Astrocyte (in vitro differentiated cells and primary cell): Measurements from ENCODE around the gene STK24. TPM values are rescaled to one million over a fixed set of nuclear protein-coding genes. Genes with fewer than 3 reads are reported as not detected.

Experiments used
- DNase-seq: peaks from one replicate; pipeline ENCODE4 v3.0.0-alpha.2; 2010; ENCODE audit warnings: low read depth
- FAIRE-seq: peaks from 2 replicates; lab custom pipeline; 2011; peaks lifted over from hg19 to GRCh38; lab: Jason Lieb, UNC
- H2AFZ ChIP-seq: 2 replicates; pipeline ENCODE4 v1.6.0; 2012; ENCODE audit warnings: low read depth, low read length, inconsistent platforms
- H3K27ac ChIP-seq: 2 replicates; pipeline ENCODE4 v1.5.1; 2011; ENCODE audit warnings: low read depth, low read length, inconsistent platforms
- H3K27me3 ChIP-seq: 2 replicates; pipeline ENCODE4 v1.6.0; 2011; ENCODE audit warnings: low read length, inconsistent platforms; ENCODE audit not compliant: insufficient read depth
- H3K36me3 ChIP-seq: 2 replicates; pipeline ENCODE4 v1.5.1; 2011; ENCODE audit warnings: low read length, inconsistent platforms; ENCODE audit not compliant: insufficient read depth
- H3K4me1 ChIP-seq: 2 replicates; pipeline ENCODE4 v1.5.1; 2011; ENCODE audit warnings: low read length, inconsistent platforms; ENCODE audit not compliant: insufficient read depth
- H3K4me2 ChIP-seq: 2 replicates; pipeline ENCODE4 v1.6.0; 2012; ENCODE audit warnings: low read length, inconsistent platforms
- H3K4me3 ChIP-seq: 2 replicates; pipeline ENCODE4 v1.5.1; 2011; ENCODE audit warnings: low read depth, mild to moderate bottlenecking, low read length, inconsistent platforms; ENCODE audit not compliant: insufficient read depth
- H3K79me2 ChIP-seq: 2 replicates; pipeline ENCODE4 v1.6.0; 2012; ENCODE audit warnings: mild to moderate bottlenecking, low read length, inconsistent platforms; ENCODE audit not compliant: insufficient read depth
- H3K9ac ChIP-seq: 2 replicates; pipeline ENCODE4 v1.6.0; 2012; ENCODE audit warnings: mild to moderate bottlenecking, low read length, inconsistent platforms
- H3K9me3 ChIP-seq: 2 replicates; pipeline ENCODE4 v1.5.1; 2012; ENCODE audit warnings: low read depth, mild to moderate bottlenecking, low read length, inconsistent platforms; ENCODE audit not compliant: insufficient read depth
- H4K20me1 ChIP-seq: 2 replicates; pipeline ENCODE4 v1.6.0; 2012; ENCODE audit warnings: low read length, inconsistent platforms; ENCODE audit not compliant: insufficient read depth
- H3K27ac Mint-ChIP-seq: one replicate; pipeline ENCODE4 v1.8.0; 2021; ENCODE audit warnings: mild to moderate bottlenecking, mixed read lengths; ENCODE audit not compliant: unreplicated experiment
- H3K27me3 Mint-ChIP-seq: one replicate; pipeline ENCODE4 v1.8.0; 2021; ENCODE audit warnings: low read depth, mixed read lengths; ENCODE audit not compliant: unreplicated experiment
- H3K36me3 Mint-ChIP-seq: one replicate; pipeline ENCODE4 v1.8.0; 2021; ENCODE audit warnings: low read depth, mixed read lengths; ENCODE audit not compliant: unreplicated experiment
- H3K4me1 Mint-ChIP-seq: one replicate; pipeline ENCODE4 v1.8.0; 2021; ENCODE audit warnings: low read depth, mixed read lengths; ENCODE audit not compliant: unreplicated experiment
- H3K4me3 Mint-ChIP-seq: one replicate; pipeline ENCODE4 v1.8.0; 2021; ENCODE audit warnings: mild to moderate bottlenecking, moderate library complexity, mixed read lengths; ENCODE audit not compliant: unreplicated experiment
- H3K9me3 Mint-ChIP-seq: one replicate; pipeline ENCODE4 v1.8.0; 2021; ENCODE audit warnings: mild to moderate bottlenecking, mixed read lengths; ENCODE audit not compliant: unreplicated experiment
- EZH2 ChIP-seq: IDR thresholded peaks from 2 replicates; pipeline ENCODE4 v1.6.1; 2012; ENCODE audit warnings: mild to moderate bottlenecking, low read length, inconsistent platforms; ENCODE audit not compliant: insufficient read depth
- total RNA-seq: library from RNA; stranded (reverse); gene quantifications from 2 replicates; pipeline ENCODE4 v1.2.1, GENCODE V29; 2021
- TF ChIP-seq, protein P1 (sequence below): IDR thresholded peaks from 2 replicates; pipeline ENCODE4 v1.5.1; 2011; ENCODE audit warnings: low read depth, mild to moderate bottlenecking, inconsistent platforms, low read length, moderate library complexity; ENCODE audit not compliant: insufficient read depth

The STK24 gene
- total RNA-seq, 1 donor from 2014 or later: 96.1 TPM

DNA sequence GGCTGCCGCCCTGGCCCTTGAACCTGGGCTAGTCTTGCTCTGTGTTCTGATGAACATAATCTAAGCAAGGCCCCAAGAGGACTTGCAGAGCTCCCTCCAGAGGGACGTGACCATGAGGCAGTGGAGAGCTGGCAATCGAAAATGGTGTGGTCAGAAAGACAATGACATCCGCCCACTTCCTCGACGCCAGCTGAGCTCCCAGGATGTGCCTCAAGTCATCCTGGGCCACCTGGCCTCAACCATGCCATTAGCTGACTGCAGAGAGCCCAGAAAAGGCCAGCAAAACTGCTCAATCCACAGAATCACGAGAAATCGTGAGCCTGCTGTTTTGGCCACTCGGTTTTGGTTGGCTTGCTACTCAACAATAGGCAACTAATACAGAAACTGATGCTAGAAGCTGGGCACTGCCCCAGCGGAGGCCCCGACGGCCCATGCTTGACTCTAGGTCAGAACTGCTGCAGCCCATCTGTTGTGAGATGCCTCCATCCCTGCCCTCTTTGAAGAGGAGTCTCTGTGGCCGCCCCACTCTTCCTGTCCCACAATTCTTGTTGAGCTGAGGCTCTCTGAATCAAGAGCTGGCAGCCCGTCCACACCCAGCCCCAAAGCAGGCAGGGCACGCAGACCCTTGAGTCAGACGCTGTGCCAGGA is 53.3 kb downstream of the STK24 start:
- Mint-ChIP-seq H3K27me3 (no peaks in the 10 kb centered on the region), H3K27ac (no peak overlapping the region), H3K36me3 (peaks cover 6% of the 10 kb centered on the region), H3K9me3 (no peaks in the 10 kb centered on the region), H3K4me1 (peaks cover 49% of the 10 kb centered on the region), H3K4me3 (peak overlapping the region; percentile 34)
- Histone ChIP-seq H3K4me3 (no peak overlapping the region), H3K9me3 (no peaks in the 10 kb centered on the region), H4K20me1 (peaks cover 97% of the 10 kb centered on the region), H3K4me2 (no peak overlapping the region), H3K9ac (no peak overlapping the region), H3K4me1 (no peaks in the 10 kb centered on the region), H3K27me3 (no peaks in the 10 kb centered on the region), H2AFZ (no peak overlapping the region), H3K27ac (no peak overlapping the region), H3K79me2 (peaks cover 99% of the 10 kb centered on the region), H3K36me3 (no peaks in the 10 kb centered on the region)
- TF ChIP-seq, protein P1, sequence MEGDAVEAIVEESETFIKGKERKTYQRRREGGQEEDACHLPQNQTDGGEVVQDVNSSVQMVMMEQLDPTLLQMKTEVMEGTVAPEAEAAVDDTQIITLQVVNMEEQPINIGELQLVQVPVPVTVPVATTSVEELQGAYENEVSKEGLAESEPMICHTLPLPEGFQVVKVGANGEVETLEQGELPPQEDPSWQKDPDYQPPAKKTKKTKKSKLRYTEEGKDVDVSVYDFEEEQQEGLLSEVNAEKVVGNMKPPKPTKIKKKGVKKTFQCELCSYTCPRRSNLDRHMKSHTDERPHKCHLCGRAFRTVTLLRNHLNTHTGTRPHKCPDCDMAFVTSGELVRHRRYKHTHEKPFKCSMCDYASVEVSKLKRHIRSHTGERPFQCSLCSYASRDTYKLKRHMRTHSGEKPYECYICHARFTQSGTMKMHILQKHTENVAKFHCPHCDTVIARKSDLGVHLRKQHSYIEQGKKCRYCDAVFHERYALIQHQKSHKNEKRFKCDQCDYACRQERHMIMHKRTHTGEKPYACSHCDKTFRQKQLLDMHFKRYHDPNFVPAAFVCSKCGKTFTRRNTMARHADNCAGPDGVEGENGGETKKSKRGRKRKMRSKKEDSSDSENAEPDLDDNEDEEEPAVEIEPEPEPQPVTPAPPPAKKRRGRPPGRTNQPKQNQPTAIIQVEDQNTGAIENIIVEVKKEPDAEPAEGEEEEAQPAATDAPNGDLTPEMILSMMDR: no peak
- no peak for TF ChIP-seq EZH2
- DNase-seq: no peak
- FAIRE-seq: no peak

DNA sequence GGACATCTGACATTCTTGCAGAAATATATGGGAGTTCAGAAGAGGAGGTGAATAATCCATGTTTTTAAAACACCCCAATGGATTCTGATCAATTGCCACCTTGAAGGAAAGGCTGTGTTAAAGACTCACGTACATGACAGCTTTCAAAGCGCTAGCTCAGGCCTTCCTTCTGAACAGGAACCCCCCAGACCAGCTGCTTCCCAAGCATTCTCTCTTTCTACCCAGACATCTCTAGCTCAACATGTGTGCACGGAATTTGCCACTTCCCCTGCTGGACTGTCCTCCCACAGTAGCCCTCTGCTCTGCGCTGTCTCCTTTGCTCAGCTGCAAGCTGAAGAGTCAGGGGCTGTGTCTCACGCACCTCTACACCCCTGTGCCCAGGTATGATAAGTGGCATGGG is 54.5 kb downstream of the STK24 start:
- Histone ChIP-seq H3K4me1 (no peaks in the 10 kb centered on the region), H3K9ac (no peak overlapping the region), H3K79me2 (peaks cover 96% of the 10 kb centered on the region), H3K27ac (no peak overlapping the region), H3K27me3 (no peaks in the 10 kb centered on the region), H4K20me1 (peaks cover 85% of the 10 kb centered on the region), H3K4me2 (no peak overlapping the region), H3K9me3 (no peaks in the 10 kb centered on the region), H3K36me3 (peaks cover 2% of the 10 kb centered on the region), H3K4me3 (no peak overlapping the region), H2AFZ (no peak overlapping the region)
- H3K4me3 Mint-ChIP-seq: no peak overlapping the region
- no peaks in the 10 kb centered on the region for H3K9me3 Mint-ChIP-seq
- FAIRE-seq (no peak), DNase-seq (no peak)
- no peaks in the 10 kb centered on the region for H3K27me3 Mint-ChIP-seq
- H3K36me3 Mint-ChIP-seq: peaks cover 6% of the 10 kb centered on the region
- TF ChIP-seq, protein P1: no peak
- no peak for TF ChIP-seq EZH2
- no peak overlapping the region for H3K27ac Mint-ChIP-seq
- peaks cover 49% of the 10 kb centered on the region for H3K4me1 Mint-ChIP-seq
